ENCODE measurements around the gene DGKI. TPM values are rescaled to one million over a fixed set of nuclear protein-coding genes. Genes with fewer than 3 reads are reported as not detected.

Gene DGKI
- total RNA-seq, 2 donors from 2014 or later = 4.4 to 5.9 TPM

GRCh38 chr7:137820156-137820555 is 26.6 kb downstream of the DGKI start:
- H3K27me3 ChIP-seq = no peaks in the 10 kb centered on the region
- DNase-seq (ENCODE audit: low spot score) = no peak
- H3K4me3 ChIP-seq = no peak overlapping the region
- peaks cover 0 to 13% of the 10 kb centered on the region in 2 donors for H3K4me1 ChIP-seq
- TF ChIP-seq CTCF (IDR thresholded peaks at IDR 0.05) = no peak
- no peaks in the 10 kb centered on the region for H3K9me3 ChIP-seq
- H3K36me3 ChIP-seq = no peaks in the 10 kb centered on the region
- H3K27ac ChIP-seq = peak overlapping the region in 1 of 2 donors; percentile 56

- Histone ChIP-seq H3K27me3 (no peaks in the 10 kb centered on the region), H3K4me1 (peaks cover 0 to 13% of the 10 kb centered on the region in 2 donors), H3K27ac (no peak overlapping the region), H3K9me3 (no peaks in the 10 kb centered on the region), H3K4me3 (no peak overlapping the region), H3K36me3 (no peaks in the 10 kb centered on the region)
- DNase-seq (ENCODE audit: low spot score) = no peak
- no peak for TF ChIP-seq CTCF (IDR thresholded peaks at IDR 0.05)
These were observed 28.7 kb downstream of the DGKI start for GRCh38 chr7:137818036-137818435.

- Histone ChIP-seq H3K4me3 (no peak overlapping the region), H3K36me3 (no peaks in the 10 kb centered on the region), H3K27me3 (no peaks in the 10 kb centered on the region), H3K9me3 (no peaks in the 10 kb centered on the region), H3K27ac (no peak overlapping the region), H3K4me1 (peaks cover 0 to 13% of the 10 kb centered on the region in 2 donors)
- TF ChIP-seq CTCF (IDR thresholded peaks at IDR 0.05) = peak in 1 of 2 donors; percentile 43
- no peak for DNase-seq (ENCODE audit: low spot score)
These were observed 30.0 kb downstream of the DGKI start for GRCh38 chr7:137816696-137817320.

GRCh38 chr7:137813541-137813940 is 33.2 kb downstream of the DGKI start:
- H3K4me3 ChIP-seq = no peak overlapping the region

GRCh38 chr7:137810248-137810647 is 36.5 kb downstream of the DGKI start:
- no peaks in the 10 kb centered on the region for H3K9me3 ChIP-seq
- no peak overlapping the region for H3K4me3 ChIP-seq
- no peaks in the 10 kb centered on the region for H3K27me3 ChIP-seq
- no peaks in the 10 kb centered on the region for H3K36me3 ChIP-seq
- H3K27ac ChIP-seq = no peak overlapping the region
- no peaks in the 10 kb centered on the region for H3K4me1 ChIP-seq
- DNase-seq (ENCODE audit: low spot score) = no peak
- TF ChIP-seq CTCF (IDR thresholded peaks at IDR 0.05) = no peak

More at GRCh38 chr7:137813541-137813940, 33.2 kb downstream of the DGKI start:
- DNase-seq (ENCODE audit: low spot score) = no peak
- no peak for TF ChIP-seq CTCF (IDR thresholded peaks at IDR 0.05)
- no peaks in the 10 kb centered on the region for H3K9me3 ChIP-seq
- H3K27me3 ChIP-seq = no peaks in the 10 kb centered on the region
- no peak overlapping the region for H3K27ac ChIP-seq
- no peaks in the 10 kb centered on the region for H3K4me1 ChIP-seq
- no peaks in the 10 kb centered on the region for H3K36me3 ChIP-seq

- H3K4me3 ChIP-seq = no peak overlapping the region
- no peaks in the 10 kb centered on the region for H3K9me3 ChIP-seq
- DNase-seq (ENCODE audit: low spot score) = no peak
- no peak for TF ChIP-seq CTCF (IDR thresholded peaks at IDR 0.05)
- H3K27me3 ChIP-seq = no peaks in the 10 kb centered on the region
- no peaks in the 10 kb centered on the region for H3K36me3 ChIP-seq
- no peak overlapping the region for H3K27ac ChIP-seq
- no peaks in the 10 kb centered on the region for H3K4me1 ChIP-seq
These were observed 41.9 kb downstream of the DGKI start for GRCh38 chr7:137804836-137805235.
